Neuron (in vitro differentiated cells): ENCODE measurements around the gene COL23A1.

Experiments
- H2AFZ ChIP-seq: one replicate; pipeline ENCODE4 v1.6.1; 2013; ENCODE audit warnings: low read depth, mild to moderate bottlenecking, inconsistent platforms, low read length, moderate library complexity
- H3K27me3 ChIP-seq: one replicate; pipeline ENCODE4 v1.6.1; 2013; ENCODE audit warnings: low read length; ENCODE audit not compliant: insufficient read depth
- H3K36me3 ChIP-seq: one replicate; pipeline ENCODE4 v1.6.1; 2013; ENCODE audit warnings: low read length; ENCODE audit not compliant: insufficient read depth
- H3K4me1 ChIP-seq: one replicate; pipeline ENCODE4 v1.6.1; 2013; ENCODE audit warnings: low read length; ENCODE audit not compliant: insufficient read depth
- H3K4me3 ChIP-seq: 2 replicates; pipeline ENCODE4 v1.5.1; 2013; ENCODE audit warnings: mild to moderate bottlenecking, low read length, moderate library complexity
- H3K9me3 ChIP-seq: one replicate; pipeline ENCODE4 v1.6.1; 2013; ENCODE audit warnings: low read length

COL23A1 gene

DNA sequence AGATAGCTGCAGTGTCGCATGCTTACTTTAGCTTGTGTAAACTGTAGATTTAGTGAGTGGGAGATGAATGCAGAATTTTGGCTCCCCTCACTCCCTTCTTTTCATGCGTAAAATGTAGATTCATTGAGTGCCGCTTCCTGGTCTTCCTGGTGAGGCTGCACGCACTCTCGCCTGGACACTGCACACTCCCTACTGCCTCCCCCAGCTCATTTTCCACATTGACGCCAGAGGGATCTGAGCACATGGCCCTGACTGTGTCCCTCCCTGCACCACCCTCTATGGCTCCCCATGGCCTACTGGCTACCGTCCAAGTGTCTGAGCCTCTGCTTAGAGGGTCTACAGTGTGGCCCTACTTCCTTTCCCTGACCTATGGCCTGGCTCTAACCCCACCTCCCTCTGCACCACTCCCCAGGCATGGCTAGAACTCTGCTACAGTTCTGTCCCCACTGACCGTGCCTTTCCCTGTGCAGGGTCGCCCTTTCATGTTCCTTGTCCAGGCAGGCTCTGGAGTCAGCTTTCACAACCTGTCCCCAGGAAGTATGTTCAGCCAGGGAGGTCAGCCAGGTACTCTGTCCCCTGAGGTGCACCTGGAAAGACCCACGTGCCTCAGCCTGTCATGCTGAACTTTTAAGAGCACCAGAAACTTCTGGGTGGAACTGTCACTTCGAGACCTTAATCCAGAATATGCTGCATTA, 160.6 kb downstream of the COL23A1 start:
- Histone ChIP-seq H2AFZ (no peak overlapping the region), H3K36me3 (no peaks in the 10 kb centered on the region), H3K4me1 (peaks cover 22% of the 10 kb centered on the region), H3K4me3 (no peak overlapping the region), H3K9me3 (no peaks in the 10 kb centered on the region), H3K27me3 (no peaks in the 10 kb centered on the region)

DNA sequence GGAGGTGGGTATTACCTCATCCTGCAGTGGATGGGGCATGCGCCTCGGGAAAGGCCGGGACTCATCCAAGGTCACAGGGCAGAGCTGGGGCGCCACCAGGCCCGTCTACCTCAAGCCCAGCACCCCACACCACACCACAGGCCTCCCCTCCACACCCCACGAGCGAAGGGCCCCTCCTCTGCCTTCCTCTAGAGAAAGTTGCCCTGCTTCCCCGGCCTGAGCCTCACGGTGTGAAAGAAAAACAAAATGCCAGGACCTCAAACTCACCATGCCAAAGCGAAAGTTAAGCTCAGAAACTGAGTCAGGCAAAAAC, 161.1 kb downstream of the COL23A1 start:
- Histone ChIP-seq H3K4me3 (no peak overlapping the region), H3K9me3 (no peaks in the 10 kb centered on the region)

GRCh38 chr5:178428341-178429155, 161.6 kb downstream of the COL23A1 start:
- Histone ChIP-seq H3K27me3 (no peaks in the 10 kb centered on the region), H3K9me3 (no peaks in the 10 kb centered on the region), H3K36me3 (no peaks in the 10 kb centered on the region), H2AFZ (peak overlapping the region; percentile 41), H3K4me1 (peaks cover 27% of the 10 kb centered on the region), H3K4me3 (no peak overlapping the region)

More for the DNA sequence above, 161.1 kb downstream of the COL23A1 start:
- Histone ChIP-seq H3K36me3 (no peaks in the 10 kb centered on the region), H3K4me1 (peaks cover 26% of the 10 kb centered on the region), H2AFZ (no peak overlapping the region), H3K27me3 (no peaks in the 10 kb centered on the region)

GRCh38 chr5:178427576-178428197, 162.5 kb downstream of the COL23A1 start:
- Histone ChIP-seq H2AFZ (no peak overlapping the region), H3K36me3 (no peaks in the 10 kb centered on the region), H3K4me3 (no peak overlapping the region), H3K27me3 (no peaks in the 10 kb centered on the region), H3K9me3 (no peaks in the 10 kb centered on the region), H3K4me1 (peaks cover 27% of the 10 kb centered on the region)

DNA sequence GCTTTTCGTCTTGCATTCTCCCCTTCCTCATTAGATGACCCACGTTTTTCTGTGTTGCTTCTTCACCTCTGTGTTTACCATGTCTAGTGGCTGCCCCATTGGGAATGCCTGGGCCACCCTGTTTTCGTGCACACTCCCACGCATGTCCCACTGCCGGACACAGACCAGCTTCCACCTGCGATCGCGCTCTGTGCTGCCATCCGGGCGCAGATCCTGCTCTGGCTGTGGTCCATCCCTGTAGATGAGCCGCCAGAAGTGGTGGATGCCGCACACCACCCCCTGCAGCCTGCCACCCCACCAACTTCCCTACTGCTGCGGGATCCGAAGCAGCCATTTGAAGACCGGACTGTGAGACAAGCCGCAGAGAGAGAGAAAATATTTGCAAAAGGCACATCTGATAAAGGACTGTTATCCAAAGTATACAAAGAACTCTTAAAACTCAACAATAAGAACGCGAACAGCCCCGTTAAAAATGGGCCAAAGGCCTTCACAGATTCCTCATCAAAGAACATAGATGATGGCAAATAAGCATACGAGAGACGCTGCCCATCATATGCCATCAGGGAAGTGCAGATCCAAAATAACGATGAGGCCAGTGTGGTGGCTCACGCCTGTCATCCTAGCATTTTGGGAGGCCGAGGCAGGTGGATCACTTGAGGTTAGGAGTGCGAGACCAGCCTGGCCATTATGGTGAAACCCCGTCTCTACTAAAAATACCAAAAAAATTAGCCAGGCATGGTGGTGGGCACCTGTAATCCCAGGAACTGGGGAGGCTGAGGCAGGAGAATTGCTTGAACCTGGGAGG, 163.7 kb downstream of the COL23A1 start:
- Histone ChIP-seq H3K9me3 (no peaks in the 10 kb centered on the region), H3K4me3 (no peak overlapping the region), H3K4me1 (peaks cover 34% of the 10 kb centered on the region), H2AFZ (no peak overlapping the region), H3K27me3 (no peaks in the 10 kb centered on the region), H3K36me3 (no peaks in the 10 kb centered on the region)

GRCh38 chr5:178425621-178426068, 164.5 kb downstream of the COL23A1 start:
- Histone ChIP-seq H3K9me3 (no peaks in the 10 kb centered on the region), H3K4me1 (peaks cover 37% of the 10 kb centered on the region), H3K36me3 (no peaks in the 10 kb centered on the region), H3K4me3 (no peak overlapping the region), H3K27me3 (no peaks in the 10 kb centered on the region), H2AFZ (no peak overlapping the region)

- H3K4me1 ChIP-seq = peaks cover 42% of the 10 kb centered on the region
- no peaks in the 10 kb centered on the region for H3K9me3 ChIP-seq
- no peaks in the 10 kb centered on the region for H3K36me3 ChIP-seq
- no peak overlapping the region for H2AFZ ChIP-seq
- no peak overlapping the region for H3K4me3 ChIP-seq
- H3K27me3 ChIP-seq = no peaks in the 10 kb centered on the region
These were observed 165.4 kb downstream of the COL23A1 start for GRCh38 chr5:178424810-178425177.

DNA sequence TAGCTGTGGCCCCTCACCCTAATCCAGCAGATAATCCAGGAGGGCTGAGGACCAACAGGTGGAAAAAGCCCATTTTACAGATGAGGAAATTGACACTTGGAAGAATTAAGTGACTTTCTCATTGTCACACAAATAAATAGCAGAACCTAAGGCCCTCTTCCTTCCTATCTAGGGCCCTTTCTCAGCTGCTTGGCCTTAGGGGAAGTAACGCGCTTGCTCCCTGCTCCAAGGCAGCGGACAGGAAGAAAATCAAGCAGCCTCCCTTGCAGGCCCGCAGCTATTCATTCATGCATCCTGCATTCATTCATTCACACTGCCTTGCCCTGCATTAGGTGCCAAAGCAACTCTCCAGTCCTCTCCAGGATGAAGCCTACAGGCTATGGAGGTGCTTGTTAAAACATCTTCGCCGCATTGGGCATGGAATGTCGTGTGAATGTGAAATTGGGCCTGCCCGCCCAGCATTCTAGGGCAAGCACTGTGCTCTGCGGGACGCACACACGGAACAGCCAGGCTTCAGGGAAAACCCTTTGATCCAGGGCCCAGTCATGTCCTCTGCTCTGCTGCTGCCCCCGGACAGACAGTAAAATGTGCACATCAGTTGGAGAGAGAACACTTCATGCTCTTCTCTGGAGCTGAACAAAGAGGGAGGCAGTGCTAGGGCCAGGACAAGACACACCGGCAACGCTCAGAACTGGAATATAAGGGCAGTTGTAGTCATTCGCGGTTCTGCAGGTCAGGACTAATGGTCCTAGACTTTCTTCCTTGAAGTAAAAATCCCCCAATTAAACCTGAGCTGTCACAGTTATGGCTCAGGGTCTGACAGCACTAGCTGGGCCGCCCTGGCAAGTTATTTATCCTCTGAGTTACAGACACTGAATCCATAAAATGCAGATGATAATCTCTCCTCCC, 166.0 kb downstream of the COL23A1 start:
- no peaks in the 10 kb centered on the region for H3K9me3 ChIP-seq
- H2AFZ ChIP-seq = no peak overlapping the region
- peaks cover 43% of the 10 kb centered on the region for H3K4me1 ChIP-seq
- no peak overlapping the region for H3K4me3 ChIP-seq
- H3K27me3 ChIP-seq = no peaks in the 10 kb centered on the region
- H3K36me3 ChIP-seq = no peaks in the 10 kb centered on the region

GRCh38 chr5:178423431-178423830, 166.8 kb downstream of the COL23A1 start:
- no peaks in the 10 kb centered on the region for H3K9me3 ChIP-seq
- no peaks in the 10 kb centered on the region for H3K27me3 ChIP-seq
- H3K4me3 ChIP-seq = no peak overlapping the region
- no peaks in the 10 kb centered on the region for H3K36me3 ChIP-seq
- no peak overlapping the region for H2AFZ ChIP-seq
- H3K4me1 ChIP-seq = peaks cover 37% of the 10 kb centered on the region

DNA sequence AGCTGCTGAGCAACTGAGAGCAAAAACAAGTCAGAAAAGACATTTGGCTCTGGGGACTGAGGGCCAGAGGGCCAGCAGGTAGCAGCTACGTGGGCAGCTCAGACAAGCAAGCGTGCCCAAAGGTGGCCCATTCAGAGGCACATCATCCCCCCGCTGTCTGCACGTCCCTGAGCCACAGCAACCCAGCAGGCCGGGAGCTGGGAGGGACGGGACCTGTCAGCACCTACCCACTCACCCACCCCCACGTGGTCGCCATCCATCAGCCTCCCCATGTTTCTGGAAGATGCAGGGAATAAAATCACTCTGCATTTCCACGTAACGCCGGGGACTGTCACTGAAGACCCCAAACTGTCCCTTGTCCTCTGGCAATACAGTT, 167.8 kb downstream of the COL23A1 start:
- Histone ChIP-seq H3K36me3 (no peaks in the 10 kb centered on the region), H3K9me3 (no peaks in the 10 kb centered on the region), H2AFZ (no peak overlapping the region), H3K4me1 (peaks cover 26% of the 10 kb centered on the region), H3K27me3 (no peaks in the 10 kb centered on the region), H3K4me3 (no peak overlapping the region)

DNA sequence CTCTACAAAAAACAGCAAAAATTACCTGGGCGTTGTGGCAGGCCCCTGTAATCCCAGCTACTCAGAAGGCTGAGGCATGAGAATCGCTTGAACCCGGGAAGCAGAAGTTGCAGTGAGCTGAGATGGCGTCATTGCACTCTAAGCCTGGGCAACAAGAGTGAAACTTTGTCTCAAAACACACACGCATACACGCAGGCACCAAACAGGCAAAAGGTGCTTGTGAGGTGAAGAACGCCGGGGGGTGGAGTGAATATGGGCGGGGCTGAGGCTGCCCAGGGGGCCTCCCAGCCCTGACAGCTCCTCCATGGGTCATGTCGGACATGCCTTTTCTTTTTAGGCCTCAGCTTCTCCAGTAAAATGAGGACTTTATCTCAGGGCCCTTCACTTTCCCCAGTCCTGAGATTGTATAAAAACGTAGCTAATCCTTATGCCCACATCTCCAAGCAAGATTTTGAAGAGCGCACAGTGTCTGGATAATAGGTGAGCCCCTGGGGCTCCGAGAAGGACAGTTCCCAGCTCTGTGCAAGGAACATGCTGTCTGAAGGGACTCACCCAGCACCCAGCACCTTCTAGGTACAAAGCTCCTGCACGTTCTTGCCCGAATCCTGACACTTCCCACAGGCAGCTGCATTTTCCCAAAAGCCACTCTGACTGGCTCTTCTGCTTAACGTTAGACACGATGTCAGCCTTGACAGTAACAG, 168.3 kb downstream of the COL23A1 start:
- H3K4me1 ChIP-seq = peaks cover 21% of the 10 kb centered on the region
- H3K9me3 ChIP-seq = no peaks in the 10 kb centered on the region
- no peak overlapping the region for H2AFZ ChIP-seq
- no peak overlapping the region for H3K4me3 ChIP-seq
- H3K36me3 ChIP-seq = no peaks in the 10 kb centered on the region
- H3K27me3 ChIP-seq = no peaks in the 10 kb centered on the region

- H3K4me1 ChIP-seq = peaks cover 21% of the 10 kb centered on the region
- no peaks in the 10 kb centered on the region for H3K27me3 ChIP-seq
- no peaks in the 10 kb centered on the region for H3K9me3 ChIP-seq
- no peak overlapping the region for H3K4me3 ChIP-seq
- no peak overlapping the region for H2AFZ ChIP-seq
- no peaks in the 10 kb centered on the region for H3K36me3 ChIP-seq
These were observed 169.1 kb downstream of the COL23A1 start for GRCh38 chr5:178421128-178421527.
